ENCODE measurements around the gene CCDC28B.
A peak's percentile ranks its signal among the peaks of the same experiment; 100 is the strongest.

Gene CCDC28B

GRCh38 chr1:32223683-32224082 is 23.3 kb downstream of the CCDC28B start:
- Histone ChIP-seq H3K4me1 (ENCODE audit: control insufficient read depth, insufficient read depth, low read length) (peaks cover 8% of the 10 kb centered on the region), H3K9ac (ENCODE audit: low read depth, low read length) (no peak overlapping the region), H3K9me3 (ENCODE audit: control insufficient read depth, insufficient read depth, low read length) (no peaks in the 10 kb centered on the region), H3K27me3 (ENCODE audit: control insufficient read depth, insufficient read depth, low read length) (no peaks in the 10 kb centered on the region), H3K27ac (ENCODE audit: low read depth, low read length) (no peak overlapping the region), H3K36me3 (ENCODE audit: control insufficient read depth, insufficient read depth, low read length) (peaks cover 53% of the 10 kb centered on the region), H3K4me3 (ENCODE audit: low read depth, low read length) (no peak overlapping the region)

- Histone ChIP-seq H3K4me1 (ENCODE audit: control insufficient read depth, insufficient read depth, low read length) (peaks cover 8% of the 10 kb centered on the region), H3K27me3 (ENCODE audit: control insufficient read depth, insufficient read depth, low read length) (no peaks in the 10 kb centered on the region), H3K4me3 (ENCODE audit: low read depth, low read length) (no peak overlapping the region), H3K9ac (ENCODE audit: low read depth, low read length) (no peak overlapping the region), H3K27ac (ENCODE audit: low read depth, low read length) (no peak overlapping the region), H3K9me3 (ENCODE audit: control insufficient read depth, insufficient read depth, low read length) (no peaks in the 10 kb centered on the region), H3K36me3 (ENCODE audit: control insufficient read depth, insufficient read depth, low read length) (peaks cover 58% of the 10 kb centered on the region)
Measured at GRCh38 chr1:32224285-32224684, 23.9 kb downstream of the CCDC28B start.

DNA sequence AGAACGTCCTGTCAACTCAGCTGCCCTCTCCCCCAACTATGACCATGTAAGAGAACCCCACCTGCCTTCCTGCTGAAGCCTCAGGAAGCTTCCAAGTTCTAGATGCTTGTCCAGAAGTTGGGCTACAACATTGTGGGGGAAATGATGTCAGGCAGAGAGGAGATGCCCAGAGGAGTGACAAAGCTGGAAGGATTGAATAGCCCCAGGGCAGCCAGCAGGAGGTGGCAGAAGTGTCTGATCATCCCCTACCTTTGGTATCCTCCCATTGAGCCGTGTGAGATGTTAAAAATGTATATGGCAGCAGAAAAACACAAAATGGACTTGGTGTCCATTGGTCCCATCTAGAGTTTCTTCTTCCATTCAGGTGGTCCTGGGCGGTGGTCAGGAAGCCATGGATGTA is 28.4 kb downstream of the CCDC28B start:
- H3K27me3 ChIP-seq (ENCODE audit: control insufficient read depth, insufficient read depth, low read length) = no peaks in the 10 kb centered on the region
- H3K4me3 ChIP-seq (ENCODE audit: low read depth, low read length) = no peak overlapping the region
- H3K4me1 ChIP-seq (ENCODE audit: control insufficient read depth, insufficient read depth, low read length) = no peaks in the 10 kb centered on the region
- no peaks in the 10 kb centered on the region for H3K9me3 ChIP-seq (ENCODE audit: control insufficient read depth, insufficient read depth, low read length)
- no peak overlapping the region for H3K27ac ChIP-seq (ENCODE audit: low read depth, low read length)
- H3K36me3 ChIP-seq (ENCODE audit: control insufficient read depth, insufficient read depth, low read length) = peaks cover 85% of the 10 kb centered on the region
- H3K9ac ChIP-seq (ENCODE audit: low read depth, low read length) = no peak overlapping the region

GRCh38 chr1:32231843-32232432 is 31.5 kb downstream of the CCDC28B start:
- H3K27me3 ChIP-seq (ENCODE audit: control insufficient read depth, insufficient read depth, low read length) = no peaks in the 10 kb centered on the region
- no peak overlapping the region for H3K27ac ChIP-seq (ENCODE audit: low read depth, low read length)
- peaks cover 67% of the 10 kb centered on the region for H3K36me3 ChIP-seq (ENCODE audit: control insufficient read depth, insufficient read depth, low read length)
- no peak overlapping the region for H3K4me3 ChIP-seq (ENCODE audit: low read depth, low read length)
- H3K4me1 ChIP-seq (ENCODE audit: control insufficient read depth, insufficient read depth, low read length) = no peaks in the 10 kb centered on the region
- no peak overlapping the region for H3K9ac ChIP-seq (ENCODE audit: low read depth, low read length)
- no peaks in the 10 kb centered on the region for H3K9me3 ChIP-seq (ENCODE audit: control insufficient read depth, insufficient read depth, low read length)

GRCh38 chr1:32232558-32233304 is 32.3 kb downstream of the CCDC28B start:
- Histone ChIP-seq H3K36me3 (ENCODE audit: control insufficient read depth, insufficient read depth, low read length) (peaks cover 60% of the 10 kb centered on the region), H3K27ac (ENCODE audit: low read depth, low read length) (no peak overlapping the region), H3K9ac (ENCODE audit: low read depth, low read length) (no peak overlapping the region), H3K4me1 (ENCODE audit: control insufficient read depth, insufficient read depth, low read length) (no peaks in the 10 kb centered on the region), H3K9me3 (ENCODE audit: control insufficient read depth, insufficient read depth, low read length) (no peaks in the 10 kb centered on the region), H3K27me3 (ENCODE audit: control insufficient read depth, insufficient read depth, low read length) (no peaks in the 10 kb centered on the region), H3K4me3 (ENCODE audit: low read depth, low read length) (no peak overlapping the region)

DNA sequence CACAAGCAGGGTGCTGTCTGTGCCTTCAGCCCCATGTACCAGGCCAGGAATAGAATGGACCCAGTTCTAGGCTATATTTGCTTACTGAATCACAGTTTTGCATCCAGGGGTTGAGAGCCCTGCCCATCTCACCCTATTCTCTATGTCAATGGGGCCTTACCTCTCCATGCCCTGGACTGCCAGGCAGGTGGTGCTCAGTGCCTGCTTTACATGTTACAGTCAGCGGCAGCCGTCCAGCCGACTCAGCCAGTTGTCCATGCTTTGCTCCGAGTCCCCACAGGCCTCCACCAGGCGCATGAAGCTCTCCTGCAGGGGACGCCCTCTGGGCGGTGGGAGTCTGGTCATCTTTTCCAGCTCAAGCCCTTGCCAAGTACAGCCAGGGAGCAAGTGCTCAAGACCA is 34.4 kb downstream of the CCDC28B start:
- Histone ChIP-seq H3K9me3 (ENCODE audit: control insufficient read depth, insufficient read depth, low read length) (no peaks in the 10 kb centered on the region), H3K36me3 (ENCODE audit: control insufficient read depth, insufficient read depth, low read length) (peaks cover 41% of the 10 kb centered on the region), H3K27me3 (ENCODE audit: control insufficient read depth, insufficient read depth, low read length) (no peaks in the 10 kb centered on the region), H3K27ac (ENCODE audit: low read depth, low read length) (no peak overlapping the region), H3K4me1 (ENCODE audit: control insufficient read depth, insufficient read depth, low read length) (peaks cover 8% of the 10 kb centered on the region), H3K4me3 (ENCODE audit: low read depth, low read length) (no peak overlapping the region), H3K9ac (ENCODE audit: low read depth, low read length) (no peak overlapping the region)

DNA sequence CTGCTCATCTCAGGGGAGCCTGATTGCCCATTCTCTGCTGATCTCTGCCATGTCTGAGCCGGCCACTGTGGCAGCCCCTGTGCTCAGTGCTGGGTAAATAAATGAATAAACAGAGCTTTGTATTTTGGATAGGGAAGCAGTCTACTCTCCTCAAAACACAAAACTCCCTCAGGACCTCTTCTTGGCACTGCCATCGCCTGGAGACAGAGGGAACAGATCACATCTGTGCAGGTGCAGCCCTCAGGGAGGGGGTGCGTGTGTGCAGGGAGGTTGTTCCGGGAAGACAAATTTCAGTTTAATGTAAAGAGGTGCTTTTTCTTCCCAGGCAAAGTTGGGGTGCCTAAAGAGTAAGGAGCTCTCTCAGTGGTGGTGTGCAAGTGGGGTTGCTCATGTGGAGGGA is 38.9 kb downstream of the CCDC28B start:
- Histone ChIP-seq H3K27me3 (ENCODE audit: control insufficient read depth, insufficient read depth, low read length) (no peaks in the 10 kb centered on the region), H3K4me3 (ENCODE audit: low read depth, low read length) (peak overlapping the region; percentile 86), H3K9ac (ENCODE audit: low read depth, low read length) (peak overlapping the region; percentile 80), H3K36me3 (ENCODE audit: control insufficient read depth, insufficient read depth, low read length) (peaks cover 7% of the 10 kb centered on the region), H3K27ac (ENCODE audit: low read depth, low read length) (peak overlapping the region; percentile 89), H3K4me1 (ENCODE audit: control insufficient read depth, insufficient read depth, low read length) (peaks cover 10% of the 10 kb centered on the region), H3K9me3 (ENCODE audit: control insufficient read depth, insufficient read depth, low read length) (no peaks in the 10 kb centered on the region)

DNA sequence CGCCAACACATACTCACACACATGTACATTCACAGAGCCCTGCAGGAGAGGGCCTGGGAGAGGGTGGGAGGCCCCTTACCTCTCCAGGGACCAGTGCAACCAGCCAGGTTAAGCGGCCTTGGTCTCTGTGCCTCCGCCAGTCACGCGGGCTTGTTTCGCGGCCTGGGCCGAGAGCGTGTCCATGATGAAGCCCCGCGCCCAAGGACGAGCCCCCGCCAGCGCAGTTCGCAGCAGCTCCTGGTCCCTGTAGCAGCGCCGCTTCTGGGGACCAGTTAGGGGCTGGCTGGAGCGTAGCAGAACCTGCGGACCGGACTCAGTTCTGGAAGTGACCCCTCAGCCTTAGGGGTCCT is 39.4 kb downstream of the CCDC28B start:
- peak overlapping the region; percentile 89 for H3K27ac ChIP-seq (ENCODE audit: low read depth, low read length)
- peak overlapping the region; percentile 80 for H3K9ac ChIP-seq (ENCODE audit: low read depth, low read length)
- peaks cover 10% of the 10 kb centered on the region for H3K4me1 ChIP-seq (ENCODE audit: control insufficient read depth, insufficient read depth, low read length)
- H3K36me3 ChIP-seq (ENCODE audit: control insufficient read depth, insufficient read depth, low read length) = peaks cover 2% of the 10 kb centered on the region
- no peaks in the 10 kb centered on the region for H3K9me3 ChIP-seq (ENCODE audit: control insufficient read depth, insufficient read depth, low read length)
- H3K27me3 ChIP-seq (ENCODE audit: control insufficient read depth, insufficient read depth, low read length) = no peaks in the 10 kb centered on the region
- H3K4me3 ChIP-seq (ENCODE audit: low read depth, low read length) = peak overlapping the region; percentile 86

DNA sequence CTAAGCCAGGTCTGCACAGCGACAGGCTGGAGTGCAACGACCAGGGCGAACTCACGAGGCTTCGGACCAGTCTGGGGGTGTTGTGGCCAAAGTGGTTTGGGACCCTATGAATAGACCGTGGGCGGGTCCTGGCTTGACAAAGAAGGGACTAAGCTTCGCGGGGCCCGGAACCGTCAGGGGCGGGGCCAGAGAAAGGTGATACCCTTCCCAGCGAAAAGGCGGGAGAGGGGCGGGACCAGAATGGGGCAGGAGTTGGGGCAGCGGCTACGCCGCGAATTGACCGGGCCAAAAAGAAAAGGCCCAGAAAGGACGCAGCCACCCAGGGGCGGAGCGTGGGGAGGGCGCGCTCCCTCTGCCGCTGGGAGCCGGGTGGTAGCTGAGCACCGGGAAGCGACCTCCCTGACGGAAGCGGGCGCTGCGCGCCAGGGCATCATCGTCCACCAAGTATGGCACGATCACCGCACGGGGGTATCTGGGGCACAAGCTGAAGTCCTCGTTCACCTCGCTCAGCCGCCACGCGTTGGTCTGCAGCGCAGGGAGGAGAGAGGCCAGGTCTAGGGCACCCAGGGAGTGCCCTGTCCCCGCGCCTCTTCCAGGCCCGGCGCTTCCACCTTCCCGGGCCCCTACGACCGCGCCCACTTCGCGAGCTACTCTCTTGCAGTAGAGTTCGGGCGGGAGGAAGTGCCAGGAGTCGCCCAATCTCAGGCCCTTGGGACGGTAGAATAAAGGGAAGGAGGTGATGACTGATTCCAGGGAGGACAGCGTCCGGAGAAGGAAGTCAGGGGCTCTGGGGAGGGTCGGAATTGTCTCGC is 40.0 kb downstream of the CCDC28B start:
- Histone ChIP-seq H3K4me1 (ENCODE audit: control insufficient read depth, insufficient read depth, low read length) (peaks cover 10% of the 10 kb centered on the region), H3K27ac (ENCODE audit: low read depth, low read length) (peak overlapping the region; percentile 89), H3K4me3 (ENCODE audit: low read depth, low read length) (peak overlapping the region; percentile 86), H3K27me3 (ENCODE audit: control insufficient read depth, insufficient read depth, low read length) (no peaks in the 10 kb centered on the region), H3K9ac (ENCODE audit: low read depth, low read length) (peak overlapping the region; percentile 80), H3K36me3 (ENCODE audit: control insufficient read depth, insufficient read depth, low read length) (no peaks in the 10 kb centered on the region), H3K9me3 (ENCODE audit: control insufficient read depth, insufficient read depth, low read length) (no peaks in the 10 kb centered on the region)

GRCh38 chr1:32241001-32241763 is 40.8 kb downstream of the CCDC28B start:
- peak overlapping the region; percentile 86 for H3K4me3 ChIP-seq (ENCODE audit: low read depth, low read length)
- no peaks in the 10 kb centered on the region for H3K27me3 ChIP-seq (ENCODE audit: control insufficient read depth, insufficient read depth, low read length)
- H3K4me1 ChIP-seq (ENCODE audit: control insufficient read depth, insufficient read depth, low read length) = peaks cover 10% of the 10 kb centered on the region
- H3K9ac ChIP-seq (ENCODE audit: low read depth, low read length) = peak overlapping the region; percentile 31
- H3K9me3 ChIP-seq (ENCODE audit: control insufficient read depth, insufficient read depth, low read length) = no peaks in the 10 kb centered on the region
- H3K27ac ChIP-seq (ENCODE audit: low read depth, low read length) = peak overlapping the region; percentile 89
- no peaks in the 10 kb centered on the region for H3K36me3 ChIP-seq (ENCODE audit: control insufficient read depth, insufficient read depth, low read length)

Measured in HUES48 (cell line).